OCI-LY3 (cell line): ENCODE data around the gene HSD17B13.

Experiments
- H2AFZ ChIP-seq: fragments of 200-600, 300-600 bp; shearing (Covaris generic); 2 replicates; pipeline ENCODE4 v1.6.0; 2014; ENCODE audit warnings: antibody characterized with exemption, low read depth, low read length
- H3K27ac ChIP-seq: fragments of 200-600, 300-600 bp; sonication (generic); 2 replicates; pipeline ENCODE4 v1.5.1; 2014; ENCODE audit warnings: mild to moderate bottlenecking, low read length, moderate library complexity, mixed read lengths
- H3K27me3 ChIP-seq: fragments of 200-600, 300-600 bp; sonication (generic); 2 replicates; pipeline ENCODE4 v1.6.1; 2014; ENCODE audit warnings: low read depth, low read length, mixed read lengths
- H3K36me3 ChIP-seq: fragments of 200-600, 300-600 bp; sonication (generic); replicated peaks from 2 replicates; pipeline ENCODE3; 2014; ENCODE audit warnings: low read depth, low read length, mixed read lengths
- H3K4me1 ChIP-seq: fragments of 300-600, 200-600 bp; sonication (generic); 2 replicates; pipeline ENCODE4 v1.6.1; 2014; ENCODE audit warnings: low read length, mixed read lengths
- H3K4me2 ChIP-seq: fragments of 200-600, 300-600 bp; sonication (generic); 2 replicates; pipeline ENCODE4 v1.6.1; 2014; ENCODE audit warnings: low read length, mixed read lengths
- H3K4me3 ChIP-seq: fragments of 300-600, 200-600 bp; sonication (generic); 2 replicates; pipeline ENCODE4 v1.5.1; 2014; ENCODE audit warnings: antibody characterized with exemption, mild to moderate bottlenecking, low read length, moderate library complexity
- H3K79me2 ChIP-seq: fragments of 300-600, 200-600 bp; shearing (Covaris generic); 2 replicates; pipeline ENCODE4 v1.6.1; 2014; ENCODE audit warnings: mild to moderate bottlenecking, low read length, mixed read lengths
- H3K9ac ChIP-seq: fragments of 300-600, 200-600 bp; shearing (Covaris generic); 2 replicates; pipeline ENCODE4 v1.6.0; 2014; ENCODE audit warnings: mild to moderate bottlenecking, low read length, moderate library complexity
- H3K9me3 ChIP-seq: fragments of 200-600, 300-600 bp; shearing (Covaris generic); 2 replicates; pipeline ENCODE4 v1.6.1; 2014; ENCODE audit warnings: low read length, mixed read lengths; ENCODE audit not compliant: insufficient read depth
- H4K20me1 ChIP-seq: fragments of 200-600, 300-600 bp; sonication (generic); 2 replicates; pipeline ENCODE4 v1.6.1; 2016; ENCODE audit warnings: low read length, mixed read lengths; ENCODE audit not compliant: insufficient read depth
- CTCF ChIP-seq: fragments of 200-600, 300-600 bp; sonication (generic); IDR thresholded peaks from 2 replicates; pipeline ENCODE4 v1.5.1; 2014; ENCODE audit warnings: antibody characterized with exemption, low read length, low read depth
- EZH2phosphoT487 ChIP-seq: fragments of 200-600 bp; shearing (Covaris generic); IDR thresholded peaks from 2 replicates; pipeline ENCODE4 v1.6.1; 2018; ENCODE audit warnings: antibody characterized with exemption, mixed run types, low read depth

The HSD17B13 gene

GRCh38 chr4:87327136-87327535 is 4.5 kb upstream of the HSD17B13 start:
- H3K4me1 ChIP-seq = no peaks in the 10 kb centered on the region
- H3K27ac ChIP-seq = no peak overlapping the region
- no peaks in the 10 kb centered on the region; the same call in 1 of the 2 replicates for H3K9me3 ChIP-seq
- H3K36me3 ChIP-seq = no peaks in the 10 kb centered on the region
- no peak overlapping the region for H3K4me2 ChIP-seq
- H3K4me3 ChIP-seq = no peak overlapping the region
- H3K9ac ChIP-seq = no peak overlapping the region
- no peaks in the 10 kb centered on the region for H4K20me1 ChIP-seq
- H3K27me3 ChIP-seq = no peaks in the 10 kb centered on the region
- TF ChIP-seq CTCF (no peak), EZH2phosphoT487 (no peak)
- H3K79me2 ChIP-seq = no peaks in the 10 kb centered on the region
- H2AFZ ChIP-seq = no peak overlapping the region

GRCh38 chr4:87326460-87326859 is 3.8 kb upstream of the HSD17B13 start:
- Histone ChIP-seq H3K36me3 (no peaks in the 10 kb centered on the region), H3K9me3 (no peaks in the 10 kb centered on the region; the same call in 1 of the 2 replicates), H3K27me3 (no peaks in the 10 kb centered on the region)

GRCh38 chr4:87321888-87322287 is 794 bp downstream of the HSD17B13 start:
- no peak overlapping the region for H3K9ac ChIP-seq
- no peak overlapping the region for H3K4me3 ChIP-seq
- no peak overlapping the region for H3K27ac ChIP-seq
- H3K27me3 ChIP-seq = no peaks in the 10 kb centered on the region
- no peak overlapping the region for H2AFZ ChIP-seq
- no peak overlapping the region for H3K4me2 ChIP-seq
- H3K36me3 ChIP-seq = no peaks in the 10 kb centered on the region
- no peaks in the 10 kb centered on the region for H3K79me2 ChIP-seq
- TF ChIP-seq EZH2phosphoT487 = no peak
- no peak for TF ChIP-seq CTCF
- H4K20me1 ChIP-seq = no peaks in the 10 kb centered on the region
- H3K9me3 ChIP-seq = no peaks in the 10 kb centered on the region
- no peaks in the 10 kb centered on the region for H3K4me1 ChIP-seq

More at GRCh38 chr4:87326460-87326859, 3.8 kb upstream of the HSD17B13 start:
- Histone ChIP-seq H2AFZ (no peak overlapping the region), H3K27ac (no peak overlapping the region), H3K9ac (no peak overlapping the region), H3K4me1 (no peaks in the 10 kb centered on the region), H3K79me2 (no peaks in the 10 kb centered on the region), H3K4me3 (no peak overlapping the region), H3K4me2 (no peak overlapping the region), H4K20me1 (no peaks in the 10 kb centered on the region)
- TF ChIP-seq CTCF (no peak), EZH2phosphoT487 (no peak)

GRCh38 chr4:87317527-87317926 is 5.2 kb downstream of the HSD17B13 start:
- Histone ChIP-seq H4K20me1 (no peaks in the 10 kb centered on the region), H3K9me3 (no peaks in the 10 kb centered on the region), H3K4me1 (no peaks in the 10 kb centered on the region), H3K27ac (no peak overlapping the region), H3K36me3 (no peaks in the 10 kb centered on the region), H3K4me3 (no peak overlapping the region), H2AFZ (no peak overlapping the region), H3K4me2 (no peak overlapping the region), H3K9ac (no peak overlapping the region), H3K79me2 (no peaks in the 10 kb centered on the region), H3K27me3 (no peaks in the 10 kb centered on the region)
- TF ChIP-seq CTCF (no peak), EZH2phosphoT487 (no peak)
